Measurements from ENCODE around the gene PATJ. TPM values are rescaled to one million over a fixed set of nuclear protein-coding genes. Genes with fewer than 3 reads are reported as not detected.

The PATJ gene
- total and polyA plus RNA-seq, 2 of the 13 experiments (the other 11 are each of a cell fraction or from before 2014, with no cell fraction given): 6.2 to 16.8 TPM

DNA sequence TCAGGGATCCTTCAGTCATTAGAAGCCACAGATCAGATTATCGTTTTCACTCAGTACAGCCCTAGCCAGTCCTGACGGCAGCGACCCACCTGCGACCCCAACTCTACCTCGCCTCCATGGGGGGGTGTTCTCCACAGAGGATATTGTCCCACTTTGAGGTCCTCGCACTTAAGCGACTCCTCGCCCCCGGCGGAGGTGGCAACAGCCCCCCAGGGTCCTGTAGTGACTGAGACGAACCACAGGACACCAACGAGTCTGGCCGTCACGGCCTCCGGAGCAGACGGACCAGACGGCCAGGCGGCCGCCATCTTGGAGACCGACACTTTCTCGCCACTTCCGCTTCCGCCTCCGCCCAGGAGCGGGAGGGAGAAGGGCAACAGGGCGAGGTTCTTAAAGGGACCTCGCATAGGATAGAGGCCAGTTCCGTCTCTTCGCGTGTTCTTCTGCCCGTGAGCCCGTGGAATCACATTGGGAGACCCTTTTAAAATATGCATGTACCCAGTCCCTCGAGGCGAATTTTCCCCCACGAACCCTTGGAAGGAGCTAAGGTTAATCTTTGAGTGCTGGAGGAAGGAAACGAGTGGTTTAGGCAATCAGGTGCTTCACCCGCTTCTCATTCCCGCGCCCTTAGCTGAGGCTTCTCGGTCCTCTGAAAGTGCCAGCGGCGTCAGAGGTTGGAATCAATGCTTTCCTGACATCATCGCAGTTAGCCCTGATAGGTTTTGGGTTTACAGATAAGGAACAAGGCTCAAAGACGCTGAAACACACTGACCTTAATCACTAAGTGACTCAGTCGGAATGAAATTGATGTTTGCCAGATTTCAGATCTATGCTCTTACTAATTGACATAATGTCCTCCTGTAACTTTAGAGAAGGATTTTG, 17.2 kb upstream of the PATJ start, which contains the start of gene TM2D1 (continued):
- TF ChIP-seq ARNT2 (CRISPR knock-in tag; IDR thresholded peaks at IDR 0.05; ENCODE audit: low read depth): peak; percentile 75
- TF ChIP-seq, protein P1, sequence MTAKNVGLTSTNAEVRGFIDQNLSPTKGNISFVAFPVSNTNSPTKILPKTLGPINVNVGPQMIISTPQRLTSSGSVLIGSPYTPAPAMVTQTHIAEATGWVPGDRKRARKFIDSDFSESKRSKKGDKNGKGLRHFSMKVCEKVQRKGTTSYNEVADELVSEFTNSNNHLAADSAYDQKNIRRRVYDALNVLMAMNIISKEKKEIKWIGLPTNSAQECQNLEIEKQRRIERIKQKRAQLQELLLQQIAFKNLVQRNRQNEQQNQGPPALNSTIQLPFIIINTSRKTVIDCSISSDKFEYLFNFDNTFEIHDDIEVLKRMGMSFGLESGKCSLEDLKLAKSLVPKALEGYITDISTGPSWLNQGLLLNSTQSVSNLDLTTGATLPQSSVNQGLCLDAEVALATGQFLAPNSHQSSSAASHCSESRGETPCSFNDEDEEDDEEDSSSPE (CRISPR knock-in tag; IDR thresholded peaks at IDR 0.05): peak; percentile 82
- TF ChIP-seq ARNTL (CRISPR knock-in tag; IDR thresholded peaks at IDR 0.05): peak; percentile 76; the same call in 1 of the 2 replicates
- no peak for TF ChIP-seq ATF7 (IDR thresholded peaks at IDR 0.05)
- peak; percentile 76; the same call in 1 of the 2 replicates for TF ChIP-seq ATF7 (CRISPR knock-in tag; IDR thresholded peaks at IDR 0.05)
- TF ChIP-seq, protein P2, sequence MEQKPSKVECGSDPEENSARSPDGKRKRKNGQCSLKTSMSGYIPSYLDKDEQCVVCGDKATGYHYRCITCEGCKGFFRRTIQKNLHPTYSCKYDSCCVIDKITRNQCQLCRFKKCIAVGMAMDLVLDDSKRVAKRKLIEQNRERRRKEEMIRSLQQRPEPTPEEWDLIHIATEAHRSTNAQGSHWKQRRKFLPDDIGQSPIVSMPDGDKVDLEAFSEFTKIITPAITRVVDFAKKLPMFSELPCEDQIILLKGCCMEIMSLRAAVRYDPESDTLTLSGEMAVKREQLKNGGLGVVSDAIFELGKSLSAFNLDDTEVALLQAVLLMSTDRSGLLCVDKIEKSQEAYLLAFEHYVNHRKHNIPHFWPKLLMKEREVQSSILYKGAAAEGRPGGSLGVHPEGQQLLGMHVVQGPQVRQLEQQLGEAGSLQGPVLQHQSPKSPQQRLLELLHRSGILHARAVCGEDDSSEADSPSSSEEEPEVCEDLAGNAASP (CRISPR knock-in tag; IDR thresholded peaks at IDR 0.05; ENCODE audit: borderline replicate concordance): peak; percentile 56; the same call in 1 of the 2 replicates
- no peak for TF ChIP-seq ZZZ3 (CRISPR knock-in tag; IDR thresholded peaks at IDR 0.05; ENCODE audit: borderline replicate concordance)
- 0 out of 2 replicates have a peak, but pooled peaks have one; percentile 65 for TF ChIP-seq ZBTB39 (CRISPR knock-in tag; IDR thresholded peaks at IDR 0.05)
- TF ChIP-seq AHR (CRISPR knock-in tag; IDR thresholded peaks at IDR 0.05): peak; percentile 84; the same call in 1 of the 2 replicates
- peak; percentile 91 for TF ChIP-seq ZGPAT (CRISPR knock-in tag; IDR thresholded peaks at IDR 0.05)
- peak; percentile 73 for TF ChIP-seq ZNF792 (CRISPR knock-in tag; IDR thresholded peaks at IDR 0.05)
- peak; percentile 84; the same call in 1 of the 2 replicates for TF ChIP-seq ZNF556 (CRISPR knock-in tag; IDR thresholded peaks at IDR 0.05; ENCODE audit: borderline replicate concordance)
- TF ChIP-seq ARID4A (CRISPR knock-in tag; IDR thresholded peaks at IDR 0.05; ENCODE audit: borderline replicate concordance): peak; percentile 96
- TF ChIP-seq SMARCE1 (IDR thresholded peaks at IDR 0.05; ENCODE audit: borderline replicate concordance): no peak
- TF ChIP-seq MLLT10 (CRISPR knock-in tag; IDR thresholded peaks at IDR 0.05): no peak
- peak; percentile 79 for TF ChIP-seq ZNF607 (CRISPR knock-in tag; IDR thresholded peaks at IDR 0.05; ENCODE audit: borderline replicate concordance)
